Left renal pelvis (tissue), 4 donors: ENCODE measurements around the gene TDRD7. TPM values are rescaled to one million over a fixed set of nuclear protein-coding genes. Genes with fewer than 3 reads are reported as not detected.

Experiments
- DNase-seq, 4 donors: peaks; one replicate each; pipeline ENCODE4 v3.0.0-alpha.2; 2013; ENCODE audit warnings: low read depth in 4 of 4, low spot score in 3 of 4
- polyA plus RNA-seq, 4 donors: library from polyadenylated mRNA; unstranded; fragments of 120-200 nt; gene quantifications; one replicate each; pipeline ENCODE4 v1.2.1, GENCODE V29; 2013; ENCODE audit not compliant: insufficient read length in 4 of 4

TDRD7 gene
- polyA plus RNA-seq, 4 donors = 4.0 to 8.8 (median 7.5) TPM

DNA sequence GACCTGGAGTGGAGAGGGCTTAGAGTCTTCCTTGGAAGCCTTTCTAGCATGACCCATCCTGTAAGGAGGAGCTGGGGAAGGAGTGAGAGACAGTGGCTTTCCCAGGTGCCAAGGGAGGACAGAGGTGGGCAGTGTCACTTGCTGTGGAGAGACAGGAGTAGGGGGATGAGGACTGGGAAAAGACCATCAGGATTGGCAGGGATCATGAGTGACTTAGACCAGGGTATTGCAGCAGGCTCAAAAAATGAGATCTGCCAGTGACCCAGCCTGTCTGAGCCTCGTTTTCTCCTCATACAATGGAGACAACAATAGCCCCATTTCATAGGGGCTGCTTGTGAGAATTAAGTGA lies 91.9 kb downstream of the TDRD7 start:
- DNase-seq = no peak

DNA sequence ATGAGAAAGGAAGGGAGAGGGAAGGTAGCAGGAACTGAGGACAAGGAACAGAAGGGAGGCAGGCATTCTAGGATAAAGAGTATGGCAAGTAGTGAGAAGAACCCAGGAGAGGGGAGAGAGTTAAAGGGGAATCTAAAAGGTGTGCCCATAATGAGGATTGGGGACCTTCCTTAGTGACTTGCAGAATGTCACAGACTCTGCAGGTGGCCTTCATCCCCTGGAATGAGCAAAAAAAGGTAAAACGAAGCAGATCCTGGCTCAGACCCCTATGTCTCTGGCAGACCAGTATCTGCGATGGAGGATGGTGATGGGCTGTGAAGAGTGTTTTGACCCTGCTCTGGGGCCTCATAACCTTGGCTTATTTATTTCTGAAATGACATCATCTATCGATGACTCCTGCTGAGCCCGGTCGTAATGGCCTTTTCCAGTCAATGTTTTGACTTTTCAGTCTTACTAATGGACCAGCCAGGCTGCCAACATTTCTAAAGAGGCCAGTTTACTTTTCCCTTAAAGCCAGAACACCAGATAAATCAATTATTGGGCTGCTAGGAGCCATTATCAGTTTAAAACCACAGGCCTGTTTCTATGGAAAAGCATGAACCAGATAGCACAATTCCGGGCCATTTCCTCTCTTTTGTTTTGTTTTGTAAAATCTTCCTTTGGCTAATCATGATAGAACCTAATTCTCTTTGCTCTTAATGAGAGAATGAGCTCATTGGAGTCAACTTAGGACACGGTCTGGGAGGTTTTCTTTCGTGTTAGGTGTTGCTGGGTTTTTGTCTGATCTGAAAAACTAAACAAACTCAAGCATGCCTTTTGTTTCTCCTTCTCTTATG lies 92.7 kb downstream of the TDRD7 start:
- no peak for DNase-seq

DNA sequence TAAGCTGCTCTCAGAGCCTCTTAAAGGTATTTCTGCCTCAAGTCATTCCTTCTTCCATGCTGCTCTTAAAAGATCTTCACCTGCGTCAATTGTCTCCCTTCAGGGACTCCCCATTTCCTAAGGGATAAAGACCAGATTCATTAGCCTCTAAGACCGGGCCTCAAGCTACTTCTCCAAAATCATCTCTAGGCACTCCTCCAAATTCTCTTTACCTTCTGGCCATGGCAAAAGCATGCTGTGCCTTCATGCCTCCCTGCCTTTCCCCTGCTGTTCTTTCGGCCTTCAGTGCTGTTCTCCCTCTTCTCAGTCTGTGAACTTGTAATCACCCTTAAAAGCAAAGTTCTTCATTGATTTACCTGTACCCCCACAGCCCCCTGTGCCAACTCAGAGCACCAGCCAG lies 93.9 kb downstream of the TDRD7 start:
- no peak for DNase-seq

DNA sequence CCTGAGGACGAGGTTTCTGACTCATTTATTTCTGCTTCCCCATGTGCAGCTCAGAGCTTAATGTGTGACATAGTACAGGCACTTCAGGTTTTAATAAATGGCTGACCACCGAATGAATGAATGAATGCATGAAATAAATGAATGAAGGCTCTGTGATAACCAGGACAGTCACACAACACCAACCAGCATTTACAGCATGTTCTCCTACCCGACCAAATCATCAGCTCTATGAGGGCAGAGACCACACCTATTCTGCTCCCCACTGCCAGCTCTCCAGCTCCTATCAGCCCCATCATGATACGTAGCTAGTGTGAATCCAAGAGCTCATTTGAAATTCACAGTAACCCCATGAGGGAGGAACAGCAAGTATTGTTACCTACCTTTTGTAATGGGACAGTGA lies 94.4 kb downstream of the TDRD7 start:
- no peak for DNase-seq

DNA sequence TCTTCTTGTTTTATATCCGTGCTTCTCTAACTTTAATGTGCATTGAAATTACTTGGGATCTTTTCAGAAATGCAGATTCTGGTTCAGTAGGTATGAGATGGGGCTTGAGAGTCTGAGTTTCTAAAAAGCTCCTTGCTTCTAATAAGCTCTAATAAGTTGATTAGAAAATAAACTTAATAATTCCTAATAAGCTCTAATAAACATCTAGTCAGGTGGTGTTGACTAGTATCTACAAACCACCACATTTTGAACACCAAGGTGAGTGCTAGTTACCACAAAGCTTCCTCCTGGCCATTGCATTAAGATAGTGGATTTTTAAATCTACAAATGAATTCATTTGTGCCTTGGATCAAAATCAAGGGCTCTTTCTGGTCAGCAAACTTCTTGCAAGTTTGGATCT lies 94.9 kb downstream of the TDRD7 start:
- DNase-seq = no peak

DNA sequence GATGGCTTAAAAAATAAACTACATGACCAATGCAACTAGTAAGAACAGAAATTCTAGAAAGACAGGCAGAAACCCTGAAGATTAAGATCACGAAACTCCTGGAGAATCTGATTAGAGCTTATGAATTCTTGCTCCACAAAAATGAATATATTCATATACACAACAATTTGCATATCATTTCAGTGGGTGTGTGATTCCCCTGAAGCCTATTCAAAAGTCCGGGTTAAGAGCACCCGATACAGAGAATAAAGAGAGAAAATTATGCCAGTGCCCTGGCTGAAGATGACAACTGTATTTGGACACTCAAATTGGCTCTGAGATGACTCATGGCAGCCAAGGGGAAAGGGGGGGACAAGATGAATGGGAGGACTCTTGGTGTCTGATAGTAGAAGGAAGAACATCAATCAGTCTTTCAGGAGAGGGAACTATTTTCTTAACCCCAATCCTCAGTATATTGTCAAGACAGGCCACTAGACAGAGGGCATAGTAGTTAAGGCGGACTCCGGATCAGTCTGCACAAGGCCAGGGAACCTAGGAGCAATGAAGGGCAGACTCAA lies 95.6 kb downstream of the TDRD7 start:
- no peak for DNase-seq

DNA sequence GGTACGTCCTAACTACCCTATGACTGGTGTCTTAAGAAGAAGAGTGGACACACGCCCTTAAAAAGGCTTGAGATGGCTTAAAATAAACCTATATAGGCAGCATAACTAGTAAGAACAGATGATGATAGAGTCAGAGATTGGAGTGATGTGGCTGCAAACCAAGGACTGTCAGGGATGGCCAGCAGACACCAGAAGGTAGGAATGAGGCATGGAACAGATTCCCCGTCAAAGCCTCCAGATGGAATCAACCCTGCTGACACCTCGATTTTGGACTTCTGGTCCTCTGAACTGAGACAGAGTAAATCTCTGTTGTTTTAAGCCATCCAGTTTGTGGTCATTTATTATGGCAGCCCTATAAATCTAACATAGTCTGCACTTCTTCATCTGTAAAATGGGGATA lies 97.0 kb downstream of the TDRD7 start:
- DNase-seq = no peak

DNA sequence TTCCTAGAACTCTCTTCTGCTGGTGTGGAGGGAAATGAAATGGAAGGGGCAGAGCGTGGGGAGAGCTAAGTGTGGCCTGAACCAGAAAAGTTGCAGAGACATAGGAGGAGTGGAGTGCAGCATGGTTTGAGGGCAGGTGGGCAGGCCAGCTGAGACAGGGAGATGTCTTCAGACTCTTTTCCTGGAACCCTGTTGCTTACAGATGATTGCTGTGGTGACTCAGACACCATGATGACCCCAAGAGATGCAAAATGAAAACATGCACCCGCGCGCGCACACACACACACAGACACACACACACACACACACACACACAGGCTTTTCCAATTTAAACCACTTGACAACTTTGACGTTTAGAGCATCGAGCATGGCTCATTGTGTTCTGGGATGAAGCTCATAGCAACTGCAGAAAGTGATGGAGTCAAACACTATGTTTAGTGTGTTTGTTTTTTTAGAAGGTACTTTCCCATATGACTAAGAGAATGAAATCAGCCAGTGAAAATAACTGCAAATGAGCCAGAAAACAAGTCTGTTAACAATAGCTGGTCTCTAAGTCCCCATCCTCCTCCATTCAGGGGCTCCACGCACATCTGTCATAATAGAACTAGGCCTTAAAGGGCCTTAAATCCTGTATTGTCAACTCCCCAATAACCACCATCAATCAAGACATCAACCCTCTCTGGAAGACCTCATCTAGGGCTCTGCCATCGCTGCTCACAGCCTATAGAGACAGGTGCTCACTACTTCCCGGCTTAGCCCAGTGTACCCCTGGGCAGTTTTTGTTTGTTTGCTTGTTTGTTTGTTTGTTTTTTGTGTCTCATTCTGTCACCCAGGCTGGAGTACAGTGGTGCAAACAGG lies 99.1 kb downstream of the TDRD7 start:
- DNase-seq = no peak

DNA sequence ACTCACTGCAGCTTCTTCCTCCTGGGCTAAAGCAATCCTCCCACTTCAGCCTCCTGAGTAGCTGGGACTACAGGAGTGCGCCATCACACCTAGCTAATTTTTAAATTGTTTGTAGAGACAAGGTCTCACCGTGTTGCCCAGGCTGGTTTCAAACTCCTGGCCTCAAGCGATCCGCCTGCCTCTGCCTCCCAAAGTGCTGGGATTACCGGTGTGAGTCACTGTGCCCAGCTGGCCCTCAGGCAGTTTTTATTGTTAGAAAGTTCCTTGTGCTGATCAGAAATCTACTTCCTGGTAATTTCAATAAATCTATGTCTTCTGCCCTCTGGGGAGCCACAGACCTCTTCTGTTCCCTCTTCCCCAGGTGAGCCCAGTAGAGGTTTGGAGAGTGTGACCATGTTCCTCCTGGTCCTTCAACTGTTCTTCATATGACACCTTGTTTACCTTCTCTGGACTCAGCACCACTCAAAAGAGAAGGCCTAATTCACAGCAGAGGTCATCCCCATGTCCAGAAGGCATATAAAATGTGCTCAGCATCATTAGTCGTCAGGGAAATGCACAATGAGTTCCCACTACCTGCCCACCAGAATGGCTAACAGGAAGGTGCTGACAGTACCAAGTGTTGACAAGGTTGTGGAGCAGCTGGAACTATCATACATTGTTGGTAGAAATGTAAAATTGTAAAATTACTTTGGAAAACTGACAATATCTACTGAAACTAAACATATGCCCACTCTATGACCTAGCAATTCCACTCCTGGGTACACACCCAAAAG lies 99.9 kb downstream of the TDRD7 start:
- DNase-seq = no peak

DNA sequence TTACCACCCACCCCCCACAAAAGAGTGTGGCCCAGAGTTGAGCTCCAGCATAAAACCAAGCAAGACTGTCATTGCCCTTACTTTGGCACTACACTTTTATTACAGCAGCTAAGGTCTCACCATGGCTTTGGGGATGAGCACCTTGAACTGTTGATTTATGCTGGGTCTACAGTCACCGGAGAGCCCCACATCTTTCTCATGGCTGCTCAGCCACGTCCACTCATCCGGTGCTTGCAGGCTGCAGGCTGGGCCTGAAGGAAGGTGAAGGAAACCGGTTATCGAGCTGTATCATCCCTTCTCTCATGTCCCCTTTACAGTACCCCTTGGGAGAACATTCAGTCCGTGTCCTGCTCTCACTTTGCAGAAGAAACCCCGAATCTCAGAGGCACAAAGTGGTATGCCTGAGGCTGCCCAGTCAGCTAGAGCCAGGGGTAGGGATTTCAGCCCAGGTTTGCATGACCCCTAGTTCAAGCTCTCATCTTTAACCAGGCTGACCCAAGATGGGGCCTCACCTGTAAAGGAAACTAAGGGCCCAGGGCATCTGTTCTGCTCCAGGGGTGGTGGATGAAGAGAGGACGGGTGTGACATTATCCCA lies 101.2 kb downstream of the TDRD7 start:
- no peak for DNase-seq

DNA sequence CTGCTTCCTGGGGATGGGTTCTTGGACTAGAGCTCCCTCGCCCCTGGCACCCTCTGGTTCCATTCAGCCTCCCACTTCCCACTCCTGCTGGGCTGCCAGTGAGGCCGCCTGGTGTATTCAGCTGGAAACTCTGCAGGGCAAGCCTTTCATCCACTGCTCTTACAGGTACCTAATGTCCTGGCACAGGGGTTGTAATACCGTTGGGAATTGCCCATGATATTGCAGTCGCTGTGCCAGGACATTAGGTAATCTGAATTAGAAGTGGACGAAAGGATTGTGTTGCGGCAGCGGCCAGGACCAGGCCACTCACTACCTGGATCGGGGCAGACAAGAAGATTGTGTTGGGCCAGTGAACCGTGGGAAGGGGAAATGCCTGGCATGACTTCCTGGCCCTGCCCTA lies 102.6 kb downstream of the TDRD7 start:
- no peak for DNase-seq

DNA sequence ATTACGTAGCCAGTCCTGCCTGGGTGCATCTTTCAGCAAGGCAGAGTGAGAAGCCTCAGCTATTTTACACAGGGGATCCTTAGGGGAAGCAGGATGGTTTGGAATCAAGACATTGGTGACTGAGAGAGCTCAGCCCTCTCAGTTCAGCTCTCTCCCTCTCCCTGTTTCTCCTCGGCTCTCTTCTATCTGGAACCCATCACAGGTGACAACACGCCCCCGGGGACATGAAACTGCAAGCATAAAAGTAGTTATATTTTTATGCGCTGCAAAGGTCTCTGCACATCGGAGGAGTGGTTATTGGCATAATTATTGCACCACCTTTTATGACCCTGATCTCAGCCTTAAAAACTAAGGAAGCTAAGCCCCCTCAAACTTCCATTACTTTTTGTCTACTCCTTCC lies 103.8 kb downstream of the TDRD7 start:
- DNase-seq = no peak

DNA sequence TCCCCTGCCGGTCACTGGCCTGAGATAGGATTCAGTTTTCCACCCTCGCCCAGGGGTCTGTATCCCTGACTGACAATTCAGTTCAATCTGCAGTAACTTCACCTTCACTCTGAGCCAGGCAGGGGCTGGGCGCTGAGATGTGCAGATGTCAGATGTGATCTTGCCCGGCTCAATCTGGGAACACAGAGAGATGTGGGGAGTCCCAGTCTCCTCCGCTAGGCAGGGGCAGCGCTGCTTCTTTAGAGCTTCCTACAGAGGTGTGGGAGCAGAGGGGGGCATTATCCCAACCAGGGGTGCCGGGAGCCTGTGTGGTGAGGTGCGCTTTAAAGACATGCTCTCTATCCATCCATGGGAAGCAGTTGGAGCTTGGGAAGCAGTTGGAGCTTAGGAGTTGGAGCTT lies 104.2 kb downstream of the TDRD7 start:
- no peak for DNase-seq

DNA sequence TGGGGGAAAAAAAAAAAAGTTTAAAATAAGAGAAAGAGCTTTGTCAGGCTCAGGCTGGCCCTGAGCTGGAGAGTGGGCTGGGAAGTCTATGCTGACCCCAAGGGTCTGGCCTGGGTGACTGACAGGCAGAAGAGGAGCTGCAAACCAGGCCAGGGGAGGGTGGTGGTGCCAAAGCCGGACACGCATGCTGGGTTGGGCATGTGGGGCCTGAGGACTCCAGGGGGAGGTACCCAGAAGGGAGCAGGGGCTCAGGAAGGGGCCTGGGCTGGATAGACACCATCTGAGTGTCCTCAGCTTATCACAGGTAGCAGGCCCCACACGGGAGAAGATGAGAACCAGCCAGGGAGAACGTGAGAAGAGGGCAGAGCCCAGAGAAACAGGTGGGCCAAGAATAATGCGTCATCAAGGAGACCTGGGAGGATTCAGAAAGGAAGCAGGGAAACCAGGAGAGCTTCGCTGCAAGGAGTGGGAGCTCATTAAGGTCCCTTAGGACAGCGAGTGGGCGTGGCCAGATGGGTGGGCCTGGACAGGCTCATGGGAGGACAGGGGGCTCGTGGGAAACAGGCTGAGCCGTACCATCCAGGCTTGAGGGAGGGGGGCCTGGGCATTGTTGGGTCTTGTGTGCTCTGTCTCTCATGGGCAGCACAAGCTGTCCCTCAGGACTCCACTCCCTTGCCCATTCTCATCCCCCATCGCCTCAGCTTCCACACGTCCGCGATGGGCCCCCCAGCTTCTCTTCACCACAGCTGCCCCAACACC lies 105.6 kb downstream of the TDRD7 start:
- DNase-seq = no peak

DNA sequence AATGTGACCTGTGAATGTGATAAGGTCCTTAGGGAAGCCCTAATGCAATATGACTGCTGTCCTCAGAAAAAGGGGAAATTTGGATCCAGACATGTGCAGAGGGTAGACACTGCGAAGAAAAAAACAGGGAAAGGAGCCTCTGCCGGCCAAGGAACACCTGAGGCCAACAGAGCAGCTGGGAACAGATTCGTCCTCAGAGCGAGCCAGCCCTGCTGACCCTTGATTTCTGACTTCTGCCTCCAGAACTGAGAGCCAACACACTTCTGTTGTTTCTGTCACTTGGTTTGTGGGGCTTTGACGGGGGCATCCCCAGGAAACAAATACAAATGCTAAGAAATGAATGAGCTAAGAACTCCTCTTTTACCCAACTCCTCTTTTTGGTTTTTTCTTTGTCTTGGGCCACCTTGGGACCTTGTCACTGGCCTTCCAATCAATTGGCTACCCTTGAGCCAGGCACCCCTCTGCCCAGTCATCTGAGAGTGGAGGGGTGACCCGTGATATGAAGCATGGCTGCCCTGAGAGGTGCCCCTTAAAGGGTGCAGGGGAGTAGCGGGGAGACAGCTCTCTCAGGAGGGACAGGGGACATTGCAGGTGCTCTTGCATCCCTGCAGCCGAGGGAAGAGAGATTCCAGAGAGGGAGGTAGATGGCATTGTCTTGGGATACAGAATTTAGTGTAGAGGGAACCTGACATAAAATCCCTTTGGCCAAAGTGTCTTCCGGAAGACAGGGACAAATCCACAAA lies 106.4 kb downstream of the TDRD7 start:
- no peak for DNase-seq

DNA sequence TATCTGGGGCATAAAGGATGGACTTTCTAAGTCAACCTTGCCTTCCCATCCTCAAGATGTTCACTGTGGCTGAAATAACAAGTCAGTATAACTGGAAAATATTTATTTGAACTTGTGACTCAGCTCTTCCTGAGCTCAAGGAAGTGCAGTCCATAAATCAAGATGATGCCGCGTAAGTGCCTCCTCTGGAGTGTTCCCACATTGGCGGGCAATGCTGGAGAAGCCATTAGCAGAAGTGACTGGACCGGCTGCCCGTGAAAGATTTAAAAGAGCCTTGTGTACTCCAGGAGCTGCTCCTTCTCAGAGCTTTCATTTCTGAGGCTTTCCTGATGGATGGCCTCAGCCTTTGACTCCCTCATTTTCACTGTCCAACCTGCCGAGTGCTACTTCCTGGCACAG lies 107.0 kb downstream of the TDRD7 start:
- peak in 1 of 4 donors; percentile 30 for DNase-seq

DNA sequence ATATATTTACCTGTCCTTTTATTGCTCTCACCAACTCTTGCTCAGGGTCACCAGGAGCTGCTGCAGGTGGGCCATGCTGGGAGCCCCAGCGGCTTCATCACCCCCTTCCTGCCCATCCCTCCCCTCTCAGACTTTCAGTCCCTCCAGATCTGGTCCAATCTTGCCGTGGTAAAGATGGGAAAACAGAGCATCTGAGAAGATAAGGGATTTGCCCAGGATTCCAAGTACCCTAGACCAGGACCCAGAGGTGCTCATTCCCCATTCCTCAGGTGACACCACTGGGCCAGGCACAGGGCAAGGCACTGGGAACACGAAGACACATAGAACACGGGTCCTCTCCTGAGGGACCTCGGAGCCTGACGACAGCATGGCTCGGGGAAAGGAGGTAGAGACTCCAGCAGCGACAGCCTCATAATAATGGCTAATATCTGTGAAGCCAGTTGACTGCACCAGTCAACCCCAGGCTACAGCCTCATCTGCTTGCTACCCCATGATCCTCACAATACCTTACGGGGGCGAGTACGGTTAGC lies 107.6 kb downstream of the TDRD7 start:
- no peak for DNase-seq

DNA sequence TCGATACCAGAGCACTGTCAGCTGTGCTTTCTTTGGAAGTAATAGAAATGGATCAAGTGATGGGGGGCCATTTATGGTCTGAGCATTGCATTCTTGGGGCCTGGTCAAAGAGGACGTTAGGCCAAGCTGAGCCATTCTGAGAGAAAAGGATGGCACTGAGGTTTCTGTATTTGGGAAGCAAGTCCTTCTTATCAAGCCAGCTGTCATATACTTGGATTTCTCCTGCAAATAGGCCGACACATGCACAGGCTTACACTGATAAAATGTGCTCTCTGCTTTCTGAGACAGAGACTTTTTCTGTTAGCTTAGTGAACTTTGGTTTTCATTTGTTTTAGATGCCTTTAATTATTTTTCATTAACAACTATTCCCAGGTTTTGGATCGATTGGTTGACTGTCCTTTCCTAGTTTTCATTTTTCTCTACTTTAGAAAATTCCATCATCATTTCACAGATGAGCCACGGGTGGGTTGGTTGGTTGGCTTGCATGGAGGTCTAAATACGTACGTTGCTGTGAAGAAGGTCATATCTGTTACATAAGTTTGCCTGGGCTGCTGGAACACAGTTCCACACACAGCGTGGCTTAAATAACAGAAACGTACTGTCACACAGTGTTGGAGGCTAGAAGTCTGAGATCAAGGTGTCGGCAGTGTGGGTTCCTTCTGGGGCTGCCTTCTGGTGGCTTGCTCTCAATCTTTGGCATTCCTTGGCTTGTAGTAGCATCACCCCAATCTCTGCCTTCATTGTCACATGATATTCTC lies 109.9 kb downstream of the TDRD7 start:
- no peak for DNase-seq
